ENCODE measurements around the gene IGFBP2.

The IGFBP2 gene

GRCh38 chr2:216710551-216711301 is 77.5 kb downstream of the IGFBP2 start:
- DNase-seq (ENCODE audit: low spot score), result no peak

- DNase-seq (ENCODE audit: low spot score), result no peak
These were observed 78.1 kb downstream of the IGFBP2 start for GRCh38 chr2:216711348-216711747.

GRCh38 chr2:216713691-216714336 is 80.6 kb downstream of the IGFBP2 start:
- DNase-seq (ENCODE audit: low spot score), result no peak

Measured in globus pallidus (tissue), 1 donor.